ENCODE data around the gene EDA.

The EDA gene

DNA sequence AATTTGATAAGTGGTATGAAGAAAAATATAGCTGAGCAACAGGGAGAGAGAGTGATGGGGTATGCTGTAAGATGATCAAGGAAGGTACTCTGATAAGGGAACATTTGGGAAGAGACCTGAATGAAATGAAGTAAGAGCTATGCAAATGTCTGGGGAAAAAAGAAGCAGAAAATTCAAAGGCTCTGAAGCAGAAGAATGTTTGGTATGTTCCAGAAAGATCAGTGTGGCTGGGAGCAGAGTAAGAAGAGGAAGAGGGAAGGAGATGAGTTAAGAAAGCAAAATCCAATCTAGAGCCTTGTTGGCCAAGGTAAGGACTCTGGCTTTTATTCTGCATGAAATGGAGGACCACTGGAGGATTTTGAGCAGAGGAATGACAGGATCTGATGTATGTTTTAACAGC, 343.8 kb downstream of the EDA start:
- Histone ChIP-seq H3K4me3 (ENCODE audit: low read depth, low read length) (no peak overlapping the region), H3K36me3 (ENCODE audit: control insufficient read depth in 1 of 2, insufficient read depth in 2 of 2, low read length in 2 of 2) (no peaks in the 10 kb centered on the region), H3K79me1 (ENCODE audit: low read length) (no peaks in the 10 kb centered on the region), H4K91ac (ENCODE audit: low read depth, low read length) (no peak overlapping the region), H3K27ac (ENCODE audit: low read depth, low read length) (no peak overlapping the region), H3K4me2 (ENCODE audit: low read length) (no peak overlapping the region), H2BK120ac (ENCODE audit: insufficient read depth, low read length, poor library complexity) (no peak overlapping the region), H3K4me1 (ENCODE audit: control insufficient read depth in 1 of 2, insufficient read depth in 2 of 2, low read length in 2 of 2) (no peaks in the 10 kb centered on the region), H3K9me3 (ENCODE audit: insufficient read depth, low read depth, low read length) (no peaks in the 10 kb centered on the region), H3K4ac (ENCODE audit: low read depth, low read length) (no peak overlapping the region), H3K27me3 (ENCODE audit: insufficient read depth, low read length) (no peaks in the 10 kb centered on the region), H2BK5ac (ENCODE audit: low read depth, low read length, poor library complexity) (no peak overlapping the region), H3K14ac (ENCODE audit: low read length) (no peak overlapping the region), H4K12ac (ENCODE audit: low read depth, low read length) (no peak overlapping the region), H2AFZ (ENCODE audit: insufficient read depth, low read length, poor library complexity) (no peak overlapping the region), H2AK5ac (ENCODE audit: low read length) (no peak overlapping the region), H3K18ac (ENCODE audit: low read length) (no peak overlapping the region), H4K8ac (ENCODE audit: low read depth, low read length) (no peak overlapping the region), H3K9ac (ENCODE audit: low read length) (no peak overlapping the region), H3K79me2 (ENCODE audit: control insufficient read depth, insufficient read depth, low read length, poor library complexity) (no peaks in the 10 kb centered on the region), H2BK12ac (ENCODE audit: low read length) (no peak overlapping the region), H3K23ac (ENCODE audit: low read length) (no peak overlapping the region)
- DNase-seq, result no peak

DNA sequence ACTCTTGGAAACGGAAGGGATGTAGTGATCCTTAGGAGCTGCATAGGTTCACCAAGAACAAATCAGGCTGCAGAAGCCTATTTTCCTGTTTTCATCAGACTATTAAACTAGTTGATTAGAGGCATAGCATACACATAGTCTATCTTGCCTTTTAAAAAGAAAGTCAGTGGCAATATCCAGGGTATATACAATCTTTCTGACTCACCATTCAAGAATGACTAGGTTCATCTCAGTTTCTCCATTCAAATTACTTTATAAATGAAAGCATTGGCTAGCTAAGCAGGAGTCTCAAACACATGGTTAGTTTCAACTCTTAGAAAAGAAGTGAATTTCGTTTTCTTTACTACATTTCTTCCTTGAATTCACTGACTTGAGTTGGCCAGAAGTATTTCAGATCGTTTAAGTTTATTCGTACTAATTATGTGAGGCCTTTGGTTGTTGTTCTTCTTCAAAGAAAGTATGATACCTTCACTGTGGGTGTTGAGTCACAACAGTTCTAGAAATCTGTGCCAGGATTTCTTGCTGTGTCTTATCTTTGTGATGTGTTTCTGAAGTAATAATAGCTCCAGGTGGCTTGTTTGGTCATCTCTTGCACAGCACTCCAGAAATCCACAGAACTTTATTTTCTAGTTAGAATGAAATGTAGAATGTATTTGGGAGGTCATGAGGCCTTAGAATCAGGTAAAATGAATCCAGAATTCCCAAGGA, 345.6 kb downstream of the EDA start:
- no peak overlapping the region for H3K27ac ChIP-seq (ENCODE audit: low read depth, low read length)
- H2BK5ac ChIP-seq (ENCODE audit: low read depth, low read length, poor library complexity), result no peak overlapping the region
- H3K4me2 ChIP-seq (ENCODE audit: low read length), result no peak overlapping the region
- H2BK120ac ChIP-seq (ENCODE audit: insufficient read depth, low read length, poor library complexity), result no peak overlapping the region
- H3K4me1 ChIP-seq (ENCODE audit: control insufficient read depth in 1 of 2, insufficient read depth in 2 of 2, low read length in 2 of 2), result no peaks in the 10 kb centered on the region
- no peaks in the 10 kb centered on the region for H3K36me3 ChIP-seq (ENCODE audit: control insufficient read depth in 1 of 2, insufficient read depth in 2 of 2, low read length in 2 of 2)
- no peak overlapping the region for H3K18ac ChIP-seq (ENCODE audit: low read length)
- no peak overlapping the region for H3K14ac ChIP-seq (ENCODE audit: low read length)
- peak in 1 of 2 donors; percentile 18 for DNase-seq
- H4K91ac ChIP-seq (ENCODE audit: low read depth, low read length), result no peak overlapping the region
- no peaks in the 10 kb centered on the region for H3K79me2 ChIP-seq (ENCODE audit: control insufficient read depth, insufficient read depth, low read length, poor library complexity)
- H4K12ac ChIP-seq (ENCODE audit: low read depth, low read length), result no peak overlapping the region
- H2AK5ac ChIP-seq (ENCODE audit: low read length), result no peak overlapping the region
- H3K4me3 ChIP-seq (ENCODE audit: low read depth, low read length), result no peak overlapping the region
- H2AFZ ChIP-seq (ENCODE audit: insufficient read depth, low read length, poor library complexity), result no peak overlapping the region
- H3K9me3 ChIP-seq (ENCODE audit: insufficient read depth, low read depth, low read length), result no peaks in the 10 kb centered on the region
- WGBS (ENCODE audit: extremely low coverage, insufficient coverage, insufficient read length), result no CpG with 5 or more reads among the region's 4 CpGs
- H3K27me3 ChIP-seq (ENCODE audit: insufficient read depth, low read length), result no peaks in the 10 kb centered on the region
- no peak overlapping the region for H3K4ac ChIP-seq (ENCODE audit: low read depth, low read length)
- H3K79me1 ChIP-seq (ENCODE audit: low read length), result no peaks in the 10 kb centered on the region
- no peak overlapping the region for H2BK12ac ChIP-seq (ENCODE audit: low read length)
- H3K23ac ChIP-seq (ENCODE audit: low read length), result no peak overlapping the region
- H3K9ac ChIP-seq (ENCODE audit: low read length), result no peak overlapping the region
- H4K8ac ChIP-seq (ENCODE audit: low read depth, low read length), result no peak overlapping the region

DNA sequence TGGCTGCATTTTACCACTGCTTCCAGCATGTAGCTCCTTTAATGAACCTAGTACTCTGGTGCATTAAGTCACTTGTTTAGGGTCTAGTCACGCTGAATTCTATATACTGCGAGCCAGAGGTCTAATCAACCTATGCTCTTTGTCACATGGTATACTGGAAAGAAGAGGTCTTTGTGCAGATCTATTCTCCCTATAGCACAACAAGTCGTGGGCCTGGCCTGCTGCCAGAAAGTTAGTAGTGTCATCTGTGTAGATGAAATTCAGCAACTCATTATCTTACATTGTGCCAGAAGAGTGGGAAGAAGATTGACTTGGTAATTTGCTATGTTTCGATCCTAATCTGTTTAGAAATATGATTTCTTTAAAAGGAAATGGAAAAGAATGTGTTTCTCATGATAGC, 353.0 kb downstream of the EDA start:
- DNase-seq, result no peak
- Histone ChIP-seq H3K18ac (ENCODE audit: low read length) (no peak overlapping the region), H3K23ac (ENCODE audit: low read length) (no peak overlapping the region), H2AFZ (ENCODE audit: insufficient read depth, low read length, poor library complexity) (no peak overlapping the region), H4K91ac (ENCODE audit: low read depth, low read length) (no peak overlapping the region), H3K79me2 (ENCODE audit: control insufficient read depth, insufficient read depth, low read length, poor library complexity) (no peaks in the 10 kb centered on the region), H3K4me1 (ENCODE audit: control insufficient read depth in 1 of 2, insufficient read depth in 2 of 2, low read length in 2 of 2) (no peaks in the 10 kb centered on the region), H3K14ac (ENCODE audit: low read length) (no peak overlapping the region), H3K27ac (ENCODE audit: low read depth, low read length) (no peak overlapping the region), H3K9ac (ENCODE audit: low read length) (no peak overlapping the region), H3K4ac (ENCODE audit: low read depth, low read length) (no peak overlapping the region), H3K9me3 (ENCODE audit: insufficient read depth, low read depth, low read length) (no peaks in the 10 kb centered on the region), H3K4me2 (ENCODE audit: low read length) (no peak overlapping the region), H2BK120ac (ENCODE audit: insufficient read depth, low read length, poor library complexity) (no peak overlapping the region), H3K4me3 (ENCODE audit: low read depth, low read length) (no peak overlapping the region), H2BK5ac (ENCODE audit: low read depth, low read length, poor library complexity) (no peak overlapping the region), H2AK5ac (ENCODE audit: low read length) (no peak overlapping the region), H4K12ac (ENCODE audit: low read depth, low read length) (no peak overlapping the region), H4K8ac (ENCODE audit: low read depth, low read length) (no peak overlapping the region), H3K36me3 (ENCODE audit: control insufficient read depth in 1 of 2, insufficient read depth in 2 of 2, low read length in 2 of 2) (no peaks in the 10 kb centered on the region), H2BK12ac (ENCODE audit: low read length) (no peak overlapping the region), H3K27me3 (ENCODE audit: insufficient read depth, low read length) (no peaks in the 10 kb centered on the region), H3K79me1 (ENCODE audit: low read length) (no peaks in the 10 kb centered on the region)
- WGBS (ENCODE audit: extremely low coverage, insufficient coverage, insufficient read length), result no CpG with 5 or more reads among the region's 4 CpGs

DNA sequence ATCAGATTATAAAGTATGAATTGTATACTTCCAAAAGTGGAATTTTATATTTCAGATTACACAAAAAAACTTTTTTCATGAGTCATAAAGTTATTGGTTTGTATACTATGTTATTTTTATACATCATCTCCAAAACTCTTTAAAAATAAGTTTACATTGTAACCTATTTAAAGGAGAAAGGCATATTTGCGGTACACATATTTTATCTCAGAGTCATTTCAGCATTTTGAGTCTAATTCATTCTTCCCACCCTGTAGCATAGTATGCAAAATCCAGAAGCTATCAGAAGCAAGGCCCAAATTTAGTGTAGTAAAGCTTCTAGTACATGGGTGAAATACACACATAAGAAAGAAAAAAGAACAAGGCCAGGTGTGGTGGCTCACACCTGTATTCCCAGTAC, 353.5 kb downstream of the EDA start:
- Histone ChIP-seq H3K27me3 (ENCODE audit: insufficient read depth, low read length) (no peaks in the 10 kb centered on the region), H2AK5ac (ENCODE audit: low read length) (no peak overlapping the region), H3K79me1 (ENCODE audit: low read length) (no peaks in the 10 kb centered on the region), H3K4me3 (ENCODE audit: low read depth, low read length) (no peak overlapping the region), H3K36me3 (ENCODE audit: control insufficient read depth in 1 of 2, insufficient read depth in 2 of 2, low read length in 2 of 2) (no peaks in the 10 kb centered on the region), H2BK12ac (ENCODE audit: low read length) (no peak overlapping the region), H4K12ac (ENCODE audit: low read depth, low read length) (no peak overlapping the region), H2AFZ (ENCODE audit: insufficient read depth, low read length, poor library complexity) (no peak overlapping the region), H3K9ac (ENCODE audit: low read length) (no peak overlapping the region), H2BK5ac (ENCODE audit: low read depth, low read length, poor library complexity) (no peak overlapping the region), H4K91ac (ENCODE audit: low read depth, low read length) (no peak overlapping the region), H3K9me3 (ENCODE audit: insufficient read depth, low read depth, low read length) (no peaks in the 10 kb centered on the region), H3K4me1 (ENCODE audit: control insufficient read depth in 1 of 2, insufficient read depth in 2 of 2, low read length in 2 of 2) (no peaks in the 10 kb centered on the region), H3K14ac (ENCODE audit: low read length) (no peak overlapping the region), H4K8ac (ENCODE audit: low read depth, low read length) (no peak overlapping the region), H3K4me2 (ENCODE audit: low read length) (no peak overlapping the region), H2BK120ac (ENCODE audit: insufficient read depth, low read length, poor library complexity) (no peak overlapping the region), H3K79me2 (ENCODE audit: control insufficient read depth, insufficient read depth, low read length, poor library complexity) (no peaks in the 10 kb centered on the region), H3K27ac (ENCODE audit: low read depth, low read length) (no peak overlapping the region), H3K23ac (ENCODE audit: low read length) (no peak overlapping the region), H3K18ac (ENCODE audit: low read length) (no peak overlapping the region), H3K4ac (ENCODE audit: low read depth, low read length) (no peak overlapping the region)
- no peak for DNase-seq
- no CpG with 5 or more reads among the region's 1 CpG for WGBS (ENCODE audit: extremely low coverage, insufficient coverage, insufficient read length)
